Measurements from ENCODE around the gene PIP4K2C. TPM values are rescaled to one million over a fixed set of nuclear protein-coding genes. Genes with fewer than 3 reads are reported as not detected.

The PIP4K2C gene
- total and polyA plus RNA-seq, 2 of the 4 experiments (the other 2 are of a cell fraction), result 12.5 to 23.1 TPM

- no peak overlapping the region for H3K9ac ChIP-seq (ENCODE audit: low read depth, low read length)
- POLR2A ChIA-PET (ENCODE audit: unreplicated experiment), result no interaction called here
- H3K14ac ChIP-seq (replicated peaks; ENCODE audit: low read depth, low read length), result 0 out of 2 replicates have a peak overlapping the region, but pooled peaks have one; percentile 54
- peak overlapping the region; percentile 94 for H2AFZ ChIP-seq (replicated peaks; ENCODE audit: low read length, poor library complexity)
- no peak overlapping the region for H3K4me3 ChIP-seq (ENCODE audit: insufficient read depth, low read depth, low read length)
- no peak overlapping the region for H4K91ac ChIP-seq (ENCODE audit: insufficient read depth, low read depth, low read length)
- peak overlapping the region in 1 of 2 experiments; percentile 76; a peak in 1 of 4 replicates for H4K8ac ChIP-seq (ENCODE audit: low read depth in 2 of 2, low read length in 2 of 2)
- H2BK120ac ChIP-seq (ENCODE audit: low read depth, low read length), result no peak overlapping the region
- CTCF ChIA-PET, result interaction anchor here (0.6 to 1.1 kb wide), 2 partner anchors 22 to 27 kb away, joined by 4 read pairs; partner anchors contain the start of gene B4GALNT1
- DNase-seq, result no peak
- no peak for TF ChIP-seq BHLHE40 (IDR thresholded peaks at IDR 0.05; ENCODE audit: low read depth, low read length)
- TF ChIP-seq ELK1 (IDR thresholded peaks at IDR 0.05; ENCODE audit: borderline replicate concordance, low read depth, low read length), result no peak
- TF ChIP-seq MAFK (IDR thresholded peaks at IDR 0.05; ENCODE audit: low read depth, low read length), result no peak
- TF ChIP-seq RFX5 (IDR thresholded peaks at IDR 0.05; ENCODE audit: low read depth, low read length), result no peak
- TF ChIP-seq USF2 (IDR thresholded peaks at IDR 0.05; ENCODE audit: low read depth, low read length), result no peak
- no peak for TF ChIP-seq CHD1 (IDR thresholded peaks at IDR 0.05; ENCODE audit: low read depth, low read length)
- TF ChIP-seq CTCF (conservative IDR thresholded peaks at IDR 0.05; ENCODE audit: low read depth, low read length), result no peak
- no peak for TF ChIP-seq MXI1 (IDR thresholded peaks at IDR 0.05; ENCODE audit: borderline replicate concordance, low read depth, low read length)
- no peak for TF ChIP-seq CEBPB (IDR thresholded peaks at IDR 0.05; ENCODE audit: low read depth, low read length)
- TF ChIP-seq FOS (IDR thresholded peaks at IDR 0.05; ENCODE audit: low read depth, low read length), result no peak
- TF ChIP-seq RAD21 (IDR thresholded peaks at IDR 0.05; ENCODE audit: low read length), result no peak
- no peak for TF ChIP-seq NFE2L2 (IDR thresholded peaks at IDR 0.05; ENCODE audit: low read depth, low read length)
- dilution Hi-C loops (cut with HindIII; ENCODE audit: low sequenced_read_pairs, unreplicated experiment), result no loop called here
- 0 out of 2 replicates have a peak overlapping the region, but pooled peaks have one; percentile 25 for H2AK5ac ChIP-seq (ENCODE audit: low read depth, low read length)
- in situ Hi-C loops (cut with MboI; ENCODE audit: low sequenced_read_pairs), result no loop called here
- peak overlapping the region; percentile 73 for H2AK9ac ChIP-seq (replicated peaks; ENCODE audit: low read depth, low read length, poor library complexity)
- H3K23ac ChIP-seq (ENCODE audit: low read depth, low read length), result no peak overlapping the region
- H2BK15ac ChIP-seq (ENCODE audit: low read depth, low read length), result no peak overlapping the region
- no peak overlapping the region for H3K56ac ChIP-seq (ENCODE audit: extremely low read depth, insufficient read depth, low read length)
- H3K27me3 ChIP-seq (ENCODE audit: control insufficient read depth, insufficient read depth, low read length), result no peaks in the 10 kb centered on the region
- no peak overlapping the region for H3K18ac ChIP-seq (ENCODE audit: low read depth, low read length)
- peaks cover 16% of the 10 kb centered on the region; the same call in 1 of the 2 replicates for H3K9me1 ChIP-seq (ENCODE audit: insufficient read depth, low read length)
- H3K79me1 ChIP-seq (ENCODE audit: low read depth in 1 of 2, low read length in 2 of 2), result peaks cover 9 to 19% of the 10 kb centered on the region in 2 experiments
- peak overlapping the region; percentile 77; the same call in 1 of the 2 replicates for H3K4me2 ChIP-seq (ENCODE audit: low read depth, low read length)
- no peaks in the 10 kb centered on the region for H4K20me1 ChIP-seq (ENCODE audit: insufficient read depth, low read length)
- no peak overlapping the region for H2BK20ac ChIP-seq (ENCODE audit: low read depth, low read length)
- BruUV-seq (replicated peaks), result no TSS peak
- no peaks in the 10 kb centered on the region for H3K9me3 ChIP-seq (ENCODE audit: control insufficient read depth, insufficient read depth, low read length)
- H4K5ac ChIP-seq (ENCODE audit: low read depth, low read length), result no peak overlapping the region
- H3K27ac ChIP-seq (ENCODE audit: insufficient read depth, low read length), result no peak overlapping the region
- ATAC-seq (ENCODE audit: low read depth), result no peak
- H3K36me3 ChIP-seq (ENCODE audit: control insufficient read depth, insufficient read depth, low read length), result peaks cover 11% of the 10 kb centered on the region; the same call in 1 of the 2 replicates
- H3K4ac ChIP-seq (ENCODE audit: low read depth, low read length), result no peak overlapping the region
- intact Hi-C loops (cut with micrococcal nuclease), result no loop called here
- peaks cover 13% of the 10 kb centered on the region for H3K4me1 ChIP-seq (ENCODE audit: control insufficient read depth, insufficient read depth, low read length)
- H2BK5ac ChIP-seq (ENCODE audit: low read depth, low read length, poor library complexity, severe bottlenecking), result no peak overlapping the region
- WGBS, 2 experiments (ENCODE audit: extremely low coverage in 2 of 2, insufficient read length in 1 of 2), result 64% methylated on average over 3 of the region's 4 CpGs; no CpG with 5 or more reads in 1 of the 2 experiments
Observed at GRCh38 chr12:57605811-57606311, 14.9 kb downstream of the PIP4K2C start.

Measured in IMR-90 (cell line).